OCI-LY7 (cell line): ENCODE measurements around the gene SP140L. TPM values are rescaled to one million over a fixed set of nuclear protein-coding genes. Genes with fewer than 3 reads are reported as not detected.
"Not testable (repeated sequence)": the region's sequence is repeated elsewhere in the genome, so short reads cannot be mapped to it uniquely, and the experiment has no call there.

Experiments
- BruUV-seq: library from RNA; stranded (reverse); fragments of 400-500 nt; replicated peaks from 2 replicates; lab custom pipeline; 2021; lab: Mats Ljungman, UMichigan
- CTCF ChIA-PET: fragments of 300-600 bp; sonication (Branson Sonifier 250); formaldehyde crosslinking; loops from one replicate; lab custom pipeline; 2022; ENCODE audit warnings: antibody characterized with exemption; ENCODE audit not compliant: unreplicated experiment; lab: Charles Lee
- POLR2A ChIA-PET: fragments of 300-600 bp; sonication (Branson Sonifier 250); formaldehyde crosslinking; loops from one replicate; lab custom pipeline; 2022; ENCODE audit warnings: antibody characterized with exemption; lab: Charles Lee
- DNase-seq: peaks from one replicate; pipeline ENCODE4 v3.0.0-alpha.2; 2015; ENCODE audit warnings: low spot score
- H2AFZ ChIP-seq: fragments of 200-600 bp; sonication (generic), shearing (Covaris generic); 2 replicates; pipeline ENCODE4 v1.6.1; 2014; ENCODE audit warnings: mild to moderate bottlenecking, antibody characterized with exemption, low read length, moderate library complexity
- H3K27ac ChIP-seq: fragments of 200-600 bp; sonication (generic); 2 replicates; pipeline ENCODE4 v1.5.1; 2014; ENCODE audit warnings: mixed run types, low read depth, mild to moderate bottlenecking, moderate library complexity, low read length, inconsistent platforms; ENCODE audit not compliant: poor library complexity, severe bottlenecking
- H3K36me3 ChIP-seq: fragments of 200-600 bp; sonication (generic); 2 replicates; pipeline ENCODE4 v1.6.1; 2014; ENCODE audit warnings: mild to moderate bottlenecking, antibody characterized with exemption, low read length, moderate library complexity, mixed read lengths; ENCODE audit not compliant: insufficient read depth
- H3K4me1 ChIP-seq: fragments of 200-600 bp; sonication (generic); 2 replicates; pipeline ENCODE4 v1.5.1; 2014; ENCODE audit warnings: mild to moderate bottlenecking, low read length; ENCODE audit not compliant: insufficient read depth, poor library complexity, severe bottlenecking
- H3K4me2 ChIP-seq: fragments of 200-600 bp; sonication (generic); 2 replicates; pipeline ENCODE4 v1.6.1; 2014; ENCODE audit warnings: mild to moderate bottlenecking, low read length
- H3K4me3 ChIP-seq: fragments of 200-600 bp; sonication (generic); 2 replicates; pipeline ENCODE4 v1.5.1; 2014; ENCODE audit warnings: mild to moderate bottlenecking, low read depth, low read length; ENCODE audit not compliant: poor library complexity, severe bottlenecking
- H3K79me2 ChIP-seq: fragments of 200-600 bp; sonication (generic); 2 replicates; pipeline ENCODE4 v1.6.1; 2016; ENCODE audit warnings: low read depth, mild to moderate bottlenecking, low read length, moderate library complexity, mixed read lengths; ENCODE audit not compliant: insufficient read depth
- H3K9me2 ChIP-seq: fragments of 200-600 bp; sonication (generic); 2 replicates; pipeline ENCODE4 v1.6.1; 2016; ENCODE audit warnings: mild to moderate bottlenecking, low read length, mixed read lengths; ENCODE audit not compliant: insufficient read depth
- H3K9me3 ChIP-seq: fragments of 200-600 bp; sonication (generic); 2 replicates; pipeline ENCODE4 v1.6.1; 2014; ENCODE audit warnings: mild to moderate bottlenecking, mixed run types, low read length, mixed read lengths
- H4K20me1 ChIP-seq: fragments of 200-600 bp; sonication (generic); 2 replicates; pipeline ENCODE4 v1.6.1; 2014; ENCODE audit warnings: mild to moderate bottlenecking, antibody characterized with exemption, low read length, moderate library complexity, mixed read lengths; ENCODE audit not compliant: insufficient read depth
- EZH2phosphoT487 ChIP-seq: fragments of 200-600 bp; sonication (generic); IDR thresholded peaks from 2 replicates; pipeline ENCODE4 v1.6.1; 2018; ENCODE audit warnings: low read depth, borderline replicate concordance, mild to moderate bottlenecking, mixed run types, antibody characterized with exemption, low read length, moderate library complexity, mixed read lengths
- intact Hi-C: fragments of 100-400 bp; cut with micrococcal nuclease; formaldehyde crosslinking; loops from one replicate; pipeline ENCODE4 v1.10.0; 2022; ENCODE audit not compliant: unreplicated experiment
- total RNA-seq, 2 experiments: library from RNA; depleted of rRNA in 1 of 2; stranded (reverse); fragments of >200 nt in 1 of 2; shearing (Covaris generic) in 1 of 2; gene quantifications; 2 replicates each; pipeline ENCODE4 v1.2.3, GENCODE V29; 2014 to 2022
- TF ChIP-seq, protein P1 (sequence below): fragments of 200-600 bp; sonication (generic); conservative IDR thresholded peaks from 2 replicates; pipeline ENCODE4 v1.5.1; 2014; ENCODE audit warnings: mild to moderate bottlenecking, antibody characterized with exemption, low read length, moderate library complexity, mixed read lengths

Gene SP140L
- total RNA-seq, 2 experiments from 2014 or later = 10.4 to 19.3 TPM

DNA sequence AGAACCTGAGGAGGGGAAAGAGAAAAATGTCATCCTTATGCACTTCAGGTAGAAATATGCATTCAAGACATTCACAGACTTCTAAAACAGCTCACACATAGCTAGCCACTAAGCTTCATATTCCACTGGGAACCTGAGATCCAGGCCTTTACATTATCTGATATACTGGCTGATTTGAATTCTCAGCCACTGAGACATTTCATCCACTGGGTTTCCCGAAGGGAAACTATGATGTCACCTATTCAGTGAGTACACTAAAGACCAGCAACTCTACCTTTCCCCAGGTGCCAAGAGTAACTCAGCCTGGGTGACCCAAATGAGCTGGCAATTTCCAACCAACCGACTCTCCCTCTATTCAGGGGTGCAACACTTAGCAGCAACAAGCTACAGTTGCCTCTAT lies 67.3 kb downstream of the SP140L start:
- TF ChIP-seq, protein P1, sequence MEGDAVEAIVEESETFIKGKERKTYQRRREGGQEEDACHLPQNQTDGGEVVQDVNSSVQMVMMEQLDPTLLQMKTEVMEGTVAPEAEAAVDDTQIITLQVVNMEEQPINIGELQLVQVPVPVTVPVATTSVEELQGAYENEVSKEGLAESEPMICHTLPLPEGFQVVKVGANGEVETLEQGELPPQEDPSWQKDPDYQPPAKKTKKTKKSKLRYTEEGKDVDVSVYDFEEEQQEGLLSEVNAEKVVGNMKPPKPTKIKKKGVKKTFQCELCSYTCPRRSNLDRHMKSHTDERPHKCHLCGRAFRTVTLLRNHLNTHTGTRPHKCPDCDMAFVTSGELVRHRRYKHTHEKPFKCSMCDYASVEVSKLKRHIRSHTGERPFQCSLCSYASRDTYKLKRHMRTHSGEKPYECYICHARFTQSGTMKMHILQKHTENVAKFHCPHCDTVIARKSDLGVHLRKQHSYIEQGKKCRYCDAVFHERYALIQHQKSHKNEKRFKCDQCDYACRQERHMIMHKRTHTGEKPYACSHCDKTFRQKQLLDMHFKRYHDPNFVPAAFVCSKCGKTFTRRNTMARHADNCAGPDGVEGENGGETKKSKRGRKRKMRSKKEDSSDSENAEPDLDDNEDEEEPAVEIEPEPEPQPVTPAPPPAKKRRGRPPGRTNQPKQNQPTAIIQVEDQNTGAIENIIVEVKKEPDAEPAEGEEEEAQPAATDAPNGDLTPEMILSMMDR = no peak
- no peak for TF ChIP-seq EZH2phosphoT487
- no peak overlapping the region for H3K4me2 ChIP-seq
- intact Hi-C loops = no loop called here
- no peak overlapping the region for H2AFZ ChIP-seq
- H3K9me3 ChIP-seq = no peaks in the 10 kb centered on the region
- BruUV-seq = no TSS peak
- no peaks in the 10 kb centered on the region for H3K4me1 ChIP-seq
- H3K9me2 ChIP-seq = no peaks in the 10 kb centered on the region
- CTCF ChIA-PET = no interaction called here
- no peaks in the 10 kb centered on the region for H4K20me1 ChIP-seq
- no peak for DNase-seq
- no peak overlapping the region for H3K27ac ChIP-seq
- no peak overlapping the region for H3K4me3 ChIP-seq
- H3K79me2 ChIP-seq = no peaks in the 10 kb centered on the region
- POLR2A ChIA-PET = interaction anchor here (0.6 to 1.3 kb wide), 4 partner anchors 9 to 394 kb away, joined by 3 to 6 read pairs (median 4); no protein-coding TSS in a partner anchor
- peaks cover 17% of the 10 kb centered on the region for H3K36me3 ChIP-seq

DNA sequence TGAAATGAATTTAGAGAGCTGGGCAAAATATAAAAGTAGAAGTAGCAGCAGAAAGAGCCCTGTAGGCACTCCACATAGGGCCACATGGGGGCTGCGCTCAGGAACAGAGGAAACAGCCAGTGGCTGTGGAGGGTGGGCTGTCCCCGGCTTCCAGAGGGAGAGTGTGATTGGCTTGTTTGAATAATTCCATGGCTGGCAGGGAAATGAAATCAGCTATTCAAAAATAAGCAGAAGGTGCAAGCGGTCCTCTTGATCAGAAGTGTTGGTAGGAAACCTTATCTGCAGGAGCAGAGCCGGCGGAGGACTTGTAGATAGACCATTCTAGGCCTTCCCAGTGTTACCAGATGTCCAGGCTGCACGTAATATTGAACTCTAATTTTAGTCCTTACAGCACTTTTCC lies 71.7 kb downstream of the SP140L start:
- H3K9me3 ChIP-seq, H2AFZ ChIP-seq, H3K79me2 ChIP-seq, CTCF ChIA-PET, H3K4me3 ChIP-seq, H4K20me1 ChIP-seq, H3K9me2 ChIP-seq, BruUV-seq, H3K27ac ChIP-seq, H3K4me1 ChIP-seq, DNase-seq, H3K4me2 ChIP-seq, intact Hi-C loops, H3K36me3 ChIP-seq, POLR2A ChIA-PET: not testable (repeated sequence)

DNA sequence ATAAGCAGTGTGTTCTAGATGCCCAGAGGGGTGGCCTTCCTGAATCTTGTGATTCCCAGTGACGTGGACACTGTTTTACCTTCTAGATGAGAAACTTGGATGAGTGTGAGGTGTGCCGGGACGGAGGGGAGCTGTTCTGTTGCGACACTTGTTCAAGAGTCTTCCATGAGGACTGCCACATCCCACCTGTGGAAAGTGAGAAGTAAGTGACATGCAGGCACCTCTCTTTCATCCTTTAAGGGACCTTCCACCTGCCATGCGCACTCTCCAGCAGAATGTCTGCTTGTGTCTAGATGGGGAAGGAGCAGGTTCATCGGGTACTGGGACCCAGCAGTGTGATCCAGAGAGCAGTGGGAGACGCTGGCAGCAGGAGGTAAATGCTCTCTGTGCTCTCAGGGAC lies 73.0 kb downstream of the SP140L start:
- Histone ChIP-seq H3K9me3 (no peaks in the 10 kb centered on the region), H3K4me2 (no peak overlapping the region), H3K4me1 (no peaks in the 10 kb centered on the region), H2AFZ (no peak overlapping the region), H3K36me3 (peaks cover 7% of the 10 kb centered on the region; the same call in 1 of the 2 replicates), H3K4me3 (no peak overlapping the region), H3K79me2 (no peaks in the 10 kb centered on the region), H3K9me2 (no peaks in the 10 kb centered on the region), H3K27ac (no peak overlapping the region), H4K20me1 (no peaks in the 10 kb centered on the region)
- intact Hi-C loops = no loop called here
- no peak for DNase-seq
- no TSS peak for BruUV-seq
- ChIA-PET CTCF (no interaction called here), POLR2A (no interaction called here)
- no peak for TF ChIP-seq EZH2phosphoT487

DNA sequence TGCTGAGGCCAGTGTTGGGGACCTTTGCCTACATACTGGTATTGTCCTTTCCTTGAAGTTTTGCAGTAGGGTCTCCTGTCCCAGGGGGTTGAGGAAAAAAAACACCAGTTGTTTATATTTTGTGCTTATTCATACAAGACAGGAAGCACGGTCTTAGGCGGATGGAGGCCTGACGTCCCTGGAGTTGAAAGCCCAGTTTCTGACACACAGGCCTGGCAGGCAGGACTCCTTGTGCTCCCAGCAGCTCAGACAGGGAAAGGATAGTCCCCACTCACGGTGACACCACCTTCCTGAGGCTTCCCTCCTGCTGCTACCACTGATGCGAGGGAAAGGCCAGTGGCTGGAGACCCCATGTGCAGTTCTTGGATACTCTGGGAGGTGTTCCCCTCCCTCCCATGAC lies 73.5 kb downstream of the SP140L start:
- ChIA-PET CTCF (no interaction called here), POLR2A (no interaction called here)
- Histone ChIP-seq H2AFZ (no peak overlapping the region), H3K9me2 (no peaks in the 10 kb centered on the region), H3K4me2 (no peak overlapping the region), H3K79me2 (no peaks in the 10 kb centered on the region), H4K20me1 (no peaks in the 10 kb centered on the region), H3K36me3 (peaks cover 7% of the 10 kb centered on the region; the same call in 1 of the 2 replicates), H3K4me3 (no peak overlapping the region), H3K9me3 (no peaks in the 10 kb centered on the region), H3K27ac (no peak overlapping the region), H3K4me1 (no peaks in the 10 kb centered on the region)
- TF ChIP-seq, protein P1 = no peak
- TF ChIP-seq EZH2phosphoT487 = no peak
- BruUV-seq = no TSS peak
- intact Hi-C loops = no loop called here
- no peak for DNase-seq

DNA sequence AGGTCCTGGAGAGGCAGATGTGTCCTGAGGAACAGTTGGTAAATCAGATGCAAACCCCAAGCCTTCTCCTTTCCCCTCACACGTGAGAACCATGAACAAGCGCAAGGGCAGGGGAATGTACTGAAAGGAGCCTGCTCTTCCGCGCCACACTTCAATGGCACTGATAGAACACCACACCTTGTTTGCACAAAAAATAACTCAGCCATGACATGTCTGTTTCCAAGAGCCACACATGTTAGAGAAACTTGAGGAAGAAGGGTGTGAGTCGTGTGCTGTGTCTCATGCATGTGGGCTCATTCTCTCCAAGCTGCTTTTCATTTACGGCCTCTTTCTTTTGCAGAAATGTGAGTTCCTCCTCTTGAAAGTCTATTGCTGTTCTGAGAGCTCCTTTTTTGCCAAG lies 74.0 kb downstream of the SP140L start:
- DNase-seq, H4K20me1 ChIP-seq, BruUV-seq, H3K9me3 ChIP-seq, H3K4me1 ChIP-seq, H3K4me3 ChIP-seq, H3K36me3 ChIP-seq, H2AFZ ChIP-seq, H3K27ac ChIP-seq, POLR2A ChIA-PET, intact Hi-C loops, CTCF ChIA-PET, H3K4me2 ChIP-seq, H3K9me2 ChIP-seq, H3K79me2 ChIP-seq: not testable (repeated sequence)
